SK-N-SH treated with all-trans-retinoic acid at 6 μM for 48 hours (cell line): ENCODE results near the gene BAG2.

Experiments
- ATAC-seq: fragments of 200-7000 bp; cut with Tn5 transposase; 3 replicates; pipeline ENCODE4 v1.9.1; 2020; ENCODE audit warnings: mild to moderate bottlenecking, moderate library complexity
- ARNTL ChIP-seq: fragments of 450-650 bp; formaldehyde crosslinking; IDR thresholded peaks from 2 replicates; pipeline ENCODE4 v1.5.0; 2020; ENCODE audit warnings: low read depth, mild to moderate bottlenecking, moderate library complexity, borderline replicate concordance
- BACH2 ChIP-seq: fragments of 250-450 bp; sonication (Bioruptor Pico); IDR thresholded peaks from 2 replicates; pipeline ENCODE4 v1.9.0; 2021; ENCODE audit warnings: mild to moderate bottlenecking, borderline replicate concordance
- CREB5 ChIP-seq: fragments of 250-450 bp; sonication (Bioruptor Pico); IDR thresholded peaks from 2 replicates; pipeline ENCODE4 v1.5.1; 2020; ENCODE audit warnings: low read depth, mild to moderate bottlenecking, moderate library complexity
- CSDC2 ChIP-seq: fragments of 250-450 bp; sonication (Bioruptor Pico); IDR thresholded peaks from 2 replicates; pipeline ENCODE4 v1.5.0; 2020; ENCODE audit warnings: mild to moderate bottlenecking, moderate library complexity
- CSRNP3 ChIP-seq: fragments of 250-450 bp; sonication (Bioruptor Pico); IDR thresholded peaks from 2 replicates; pipeline ENCODE4 v1.5.1; 2021; ENCODE audit warnings: mild to moderate bottlenecking, moderate library complexity
- ESRRG ChIP-seq: fragments of 250-450 bp; sonication (Bioruptor Pico); IDR thresholded peaks from 2 replicates; pipeline ENCODE4 v1.6.1; 2021; ENCODE audit warnings: mild to moderate bottlenecking
- OSR1 ChIP-seq: fragments of 250-450 bp; sonication (Bioruptor Pico); IDR thresholded peaks from 2 replicates; pipeline ENCODE4 v1.8.0; 2022; ENCODE audit warnings: moderate library complexity, mild to moderate bottlenecking, inconsistent platforms
- RARB ChIP-seq: fragments of 250-450 bp; sonication (Bioruptor Pico); IDR thresholded peaks from 2 replicates; pipeline ENCODE4 v1.8.0; 2021; ENCODE audit warnings: mild to moderate bottlenecking, moderate library complexity
- SNAI2 ChIP-seq: fragments of 250-450 bp; sonication (Bioruptor Pico); IDR thresholded peaks from 2 replicates; pipeline ENCODE4 v1.5.0; 2020; ENCODE audit warnings: mild to moderate bottlenecking, moderate library complexity
- TCF4 ChIP-seq: fragments of 250-450 bp; sonication (Bioruptor Pico); IDR thresholded peaks from 2 replicates; pipeline ENCODE4 v1.8.0; 2021; ENCODE audit warnings: mild to moderate bottlenecking, moderate library complexity, borderline replicate concordance
- TOX ChIP-seq: fragments of 250-450 bp; sonication (Bioruptor Pico); IDR thresholded peaks from 2 replicates; pipeline ENCODE4 v1.8.0; 2021; ENCODE audit warnings: mild to moderate bottlenecking, moderate library complexity, borderline replicate concordance
- TSHZ2 ChIP-seq: fragments of 250-450 bp; sonication (Bioruptor Pico); IDR thresholded peaks from 2 replicates; pipeline ENCODE4 v1.5.0; 2020; ENCODE audit warnings: mild to moderate bottlenecking, moderate library complexity
- ZC3H10 ChIP-seq: fragments of 250-450 bp; sonication (Bioruptor Pico); IDR thresholded peaks from 2 replicates; pipeline ENCODE4 v1.5.1; 2021; ENCODE audit warnings: mild to moderate bottlenecking, moderate library complexity
- ZFP30 ChIP-seq: fragments of 450-650 bp; formaldehyde crosslinking; IDR thresholded peaks from 2 replicates; pipeline ENCODE4 v1.5.0; 2022; ENCODE audit warnings: mild to moderate bottlenecking, moderate library complexity
- ZNF565 ChIP-seq: fragments of 450-650 bp; formaldehyde crosslinking; conservative IDR thresholded peaks from 2 replicates; pipeline ENCODE4 v1.5.0; 2020; ENCODE audit warnings: low read depth, mild to moderate bottlenecking, moderate library complexity
- ZNF70 ChIP-seq: fragments of 450-650 bp; formaldehyde crosslinking; IDR thresholded peaks from 2 replicates; pipeline ENCODE4 v1.5.0; 2020; ENCODE audit warnings: mild to moderate bottlenecking, moderate library complexity
- ZNF8 ChIP-seq: fragments of 450-650 bp; formaldehyde crosslinking; IDR thresholded peaks from 2 replicates; pipeline ENCODE4 v1.5.0; 2020; ENCODE audit warnings: mild to moderate bottlenecking, moderate library complexity
- TF ChIP-seq, protein P1 (sequence below): fragments of 250-450 bp; sonication (Bioruptor Pico); IDR thresholded peaks from 2 replicates; pipeline ENCODE4 v1.8.0; 2020; ENCODE audit warnings: mild to moderate bottlenecking, moderate library complexity, borderline replicate concordance
- TF ChIP-seq, protein P2 (sequence below): fragments of 250-450 bp; sonication (Bioruptor Pico); IDR thresholded peaks from 2 replicates; pipeline ENCODE4 v1.8.0; 2021; ENCODE audit warnings: low read depth, mild to moderate bottlenecking, moderate library complexity, borderline replicate concordance

BAG2 gene

DNA sequence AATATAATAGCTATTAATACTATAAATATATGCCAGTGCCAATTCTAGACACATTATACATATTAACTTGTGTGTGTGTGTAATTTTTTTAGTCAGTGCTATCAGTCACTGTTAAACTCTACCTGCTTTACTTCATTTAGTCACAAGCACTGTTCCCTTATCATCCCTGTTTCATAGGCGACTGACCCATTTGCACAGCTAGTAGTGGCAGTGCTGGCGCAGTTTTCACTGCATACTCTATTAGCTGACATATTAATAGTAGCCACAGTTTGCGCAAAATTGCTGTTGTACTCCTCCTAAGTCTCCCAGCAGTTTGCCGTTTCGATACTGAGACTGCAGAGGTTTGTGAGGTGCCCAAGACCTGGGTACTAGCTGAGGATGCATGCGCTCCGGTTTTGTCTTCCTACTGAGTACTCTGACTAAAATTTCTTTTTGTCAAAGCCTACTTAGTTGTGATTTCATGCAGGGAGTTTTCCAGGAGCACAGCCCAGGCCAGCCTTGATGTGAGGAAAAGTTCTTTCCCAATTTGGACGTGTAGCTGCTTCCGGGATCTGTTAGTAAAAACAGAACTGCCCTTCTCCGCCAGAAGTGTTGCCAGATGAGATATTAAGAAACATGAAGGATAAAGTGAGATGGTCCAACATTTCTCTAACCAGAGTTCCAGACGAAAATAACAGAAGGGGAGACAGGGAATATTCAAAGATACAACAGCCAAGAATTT, 5.6 kb downstream of the BAG2 start:
- TF ChIP-seq TSHZ2 (CRISPR knock-in tag) (no peak), TOX (CRISPR knock-in tag) (no peak), OSR1 (CRISPR knock-in tag) (no peak), ZC3H10 (no peak), ARNTL (CRISPR knock-in tag) (no peak), SNAI2 (CRISPR knock-in tag) (no peak)
- TF ChIP-seq, protein P1, sequence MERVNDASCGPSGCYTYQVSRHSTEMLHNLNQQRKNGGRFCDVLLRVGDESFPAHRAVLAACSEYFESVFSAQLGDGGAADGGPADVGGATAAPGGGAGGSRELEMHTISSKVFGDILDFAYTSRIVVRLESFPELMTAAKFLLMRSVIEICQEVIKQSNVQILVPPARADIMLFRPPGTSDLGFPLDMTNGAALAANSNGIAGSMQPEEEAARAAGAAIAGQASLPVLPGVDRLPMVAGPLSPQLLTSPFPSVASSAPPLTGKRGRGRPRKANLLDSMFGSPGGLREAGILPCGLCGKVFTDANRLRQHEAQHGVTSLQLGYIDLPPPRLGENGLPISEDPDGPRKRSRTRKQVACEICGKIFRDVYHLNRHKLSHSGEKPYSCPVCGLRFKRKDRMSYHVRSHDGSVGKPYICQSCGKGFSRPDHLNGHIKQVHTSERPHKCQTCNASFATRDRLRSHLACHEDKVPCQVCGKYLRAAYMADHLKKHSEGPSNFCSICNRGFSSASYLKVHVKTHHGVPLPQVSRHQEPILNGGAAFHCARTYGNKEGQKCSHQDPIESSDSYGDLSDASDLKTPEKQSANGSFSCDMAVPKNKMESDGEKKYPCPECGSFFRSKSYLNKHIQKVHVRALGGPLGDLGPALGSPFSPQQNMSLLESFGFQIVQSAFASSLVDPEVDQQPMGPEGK = no peak
- no peak for ATAC-seq

GRCh38 chr6:57180596-57180995, 8.5 kb downstream of the BAG2 start:
- no peak for TF ChIP-seq ZC3H10
- no peak for TF ChIP-seq TOX (CRISPR knock-in tag)
- TF ChIP-seq, protein P2, sequence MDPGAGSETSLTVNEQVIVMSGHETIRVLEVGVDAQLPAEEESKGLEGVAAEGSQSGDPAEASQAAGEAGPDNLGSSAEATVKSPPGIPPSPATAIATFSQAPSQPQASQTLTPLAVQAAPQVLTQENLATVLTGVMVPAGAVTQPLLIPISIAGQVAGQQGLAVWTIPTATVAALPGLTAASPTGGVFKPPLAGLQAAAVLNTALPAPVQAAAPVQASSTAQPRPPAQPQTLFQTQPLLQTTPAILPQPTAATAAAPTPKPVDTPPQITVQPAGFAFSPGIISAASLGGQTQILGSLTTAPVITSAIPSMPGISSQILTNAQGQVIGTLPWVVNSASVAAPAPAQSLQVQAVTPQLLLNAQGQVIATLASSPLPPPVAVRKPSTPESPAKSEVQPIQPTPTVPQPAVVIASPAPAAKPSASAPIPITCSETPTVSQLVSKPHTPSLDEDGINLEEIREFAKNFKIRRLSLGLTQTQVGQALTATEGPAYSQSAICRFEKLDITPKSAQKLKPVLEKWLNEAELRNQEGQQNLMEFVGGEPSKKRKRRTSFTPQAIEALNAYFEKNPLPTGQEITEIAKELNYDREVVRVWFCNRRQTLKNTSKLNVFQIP (CRISPR knock-in tag) = no peak
- TF ChIP-seq CREB5 (CRISPR knock-in tag) = no peak
- no peak for TF ChIP-seq ZFP30
- no peak for TF ChIP-seq TSHZ2 (CRISPR knock-in tag)
- no peak for TF ChIP-seq ZNF70 (CRISPR knock-in tag)
- TF ChIP-seq ESRRG = no peak
- TF ChIP-seq SNAI2 (CRISPR knock-in tag) = no peak
- no peak for TF ChIP-seq ZNF8 (CRISPR knock-in tag)
- no peak for TF ChIP-seq ZNF565 (CRISPR knock-in tag)
- TF ChIP-seq TCF4 = no peak
- no peak for TF ChIP-seq RARB (CRISPR knock-in tag)
- TF ChIP-seq CSRNP3 = no peak
- no peak for TF ChIP-seq BACH2 (CRISPR knock-in tag)
- TF ChIP-seq ARNTL (CRISPR knock-in tag) = no peak
- no peak for TF ChIP-seq CSDC2 (CRISPR knock-in tag)
- no peak for ATAC-seq
